Measurements from ENCODE around the gene SLC37A1.

- TF ChIP-seq HNRNPUL1 (IDR thresholded peaks at IDR 0.05; ENCODE audit: low read length) (no peak), HES1 (IDR thresholded peaks at IDR 0.05; ENCODE audit: low read depth) (no peak), ZBTB7A (IDR thresholded peaks at IDR 0.05; ENCODE audit: borderline replicate concordance, control insufficient read depth, low read depth, low read length) (no peak), GABPB2 (CRISPR knock-in tag; conservative IDR thresholded peaks at IDR 0.05) (no peak), ZNF644 (tag; IDR thresholded peaks at IDR 0.05; ENCODE audit: low read depth) (no peak), ZNF655 (CRISPR knock-in tag; IDR thresholded peaks at IDR 0.05) (no peak), REST (IDR thresholded peaks at IDR 0.05; ENCODE audit: borderline replicate concordance) (no peak), REST (CRISPR knock-in tag; IDR thresholded peaks at IDR 0.05; ENCODE audit: low read depth) (no peak)
These were observed 21.0 kb downstream of the SLC37A1 start for GRCh38 chr21:42534421-42535378.

Measured in K562 (cell line).